Upper lobe of right lung (tissue), 1 donor: ENCODE measurements around the gene LHX4. TPM values are rescaled to one million over a fixed set of nuclear protein-coding genes. Genes with fewer than 3 reads are reported as not detected.

Source experiments
- ATAC-seq: fragments of 200-7000 bp; cut with Tn5 transposase; one replicate; pipeline ENCODE4 v1.9.1; 2020; ENCODE audit warnings: mild to moderate bottlenecking, moderate library complexity
- DNase-seq: peaks from one replicate; pipeline ENCODE4 v3.0.0-alpha.2; 2020
- H3K27ac ChIP-seq: fragments of 200-600 bp; one replicate; pipeline ENCODE4 v1.8.0; 2022
- H3K27me3 ChIP-seq: fragments of 200-600 bp; one replicate; pipeline ENCODE4 v1.8.0; 2022; ENCODE audit warnings: mild to moderate bottlenecking
- H3K36me3 ChIP-seq: fragments of 200-600 bp; one replicate; pipeline ENCODE4 v1.8.0; 2022
- H3K4me1 ChIP-seq: fragments of 200-600 bp; one replicate; pipeline ENCODE4 v1.8.0; 2022
- H3K4me3 ChIP-seq: fragments of 200-600 bp; one replicate; pipeline ENCODE4 v1.8.0; 2022; ENCODE audit warnings: mild to moderate bottlenecking
- H3K9me3 ChIP-seq: fragments of 200-600 bp; one replicate; pipeline ENCODE4 v1.8.0; 2022
- intact Hi-C: fragments of 100-400 bp; cut with DNase I; formaldehyde crosslinking; loops from one replicate; pipeline ENCODE4 v1.11.0; 2022
- total RNA-seq: library from RNA; stranded (reverse); fragmentation: NEBNext Ultra II Directional; extraction: Animal tissue kit (Norgen Biotek cat#: 25700); gene quantifications from one replicate; pipeline ENCODE4 v1.2.1, GENCODE V29; 2021
- TF ChIP-seq, protein P1 (sequence below): fragments of 200-600 bp; IDR thresholded peaks from one replicate; pipeline ENCODE4 v1.8.0; 2022; ENCODE audit warnings: antibody characterized with exemption
- donor health status: DM: no; HTN: yes; CAD: no; lungs with severe emphysema.

LHX4 gene
- total RNA-seq, 1 donor from 2014 or later: not detected

DNA sequence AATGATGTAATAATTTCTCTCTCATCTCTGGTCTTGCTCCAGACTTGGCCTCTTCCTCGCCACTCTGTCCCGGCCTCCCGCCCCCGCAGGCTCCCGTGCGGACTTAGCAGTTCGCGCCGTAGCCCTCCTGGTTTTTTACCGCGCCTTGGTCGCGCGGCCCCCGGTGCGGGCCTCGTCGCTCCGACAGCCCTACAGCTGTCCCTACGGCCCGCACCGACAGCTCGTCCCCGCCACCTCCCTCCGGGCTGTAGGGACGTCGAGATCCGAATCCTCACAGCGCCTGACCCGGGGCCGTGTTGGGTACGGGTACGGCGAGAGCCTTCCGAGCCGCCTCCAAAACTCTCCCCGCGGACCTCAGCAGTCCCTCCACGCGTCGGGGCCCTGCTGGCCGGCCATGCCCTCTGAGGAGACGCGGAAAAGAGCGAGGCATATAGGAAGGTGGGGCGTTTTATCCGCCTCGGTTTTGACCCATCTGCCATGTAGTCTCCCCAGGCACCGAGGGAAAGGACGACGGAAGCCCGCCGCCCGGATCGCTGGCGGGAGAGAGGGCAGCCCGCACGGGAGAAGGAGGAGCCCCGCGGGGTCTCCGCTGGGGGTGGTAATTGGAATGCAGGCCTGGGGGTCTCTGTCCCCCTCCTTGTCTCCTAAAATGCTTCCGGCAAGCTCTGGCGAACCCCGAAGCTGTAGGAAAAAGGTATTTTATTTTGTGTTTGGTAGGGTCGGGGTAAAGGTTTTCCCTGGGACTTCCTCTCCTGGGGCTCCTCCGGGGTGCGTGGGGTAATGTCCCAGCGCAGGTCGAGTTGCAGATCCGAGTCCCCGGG is 3.3 kb downstream of the LHX4 start:
- no peak for DNase-seq
- Histone ChIP-seq H3K9me3 (no peaks in the 10 kb centered on the region), H3K4me1 (peaks cover 53% of the 10 kb centered on the region), H3K27me3 (peaks cover 99% of the 10 kb centered on the region), H3K4me3 (no peak overlapping the region), H3K36me3 (no peaks in the 10 kb centered on the region), H3K27ac (no peak overlapping the region)
- TF ChIP-seq, protein P1, sequence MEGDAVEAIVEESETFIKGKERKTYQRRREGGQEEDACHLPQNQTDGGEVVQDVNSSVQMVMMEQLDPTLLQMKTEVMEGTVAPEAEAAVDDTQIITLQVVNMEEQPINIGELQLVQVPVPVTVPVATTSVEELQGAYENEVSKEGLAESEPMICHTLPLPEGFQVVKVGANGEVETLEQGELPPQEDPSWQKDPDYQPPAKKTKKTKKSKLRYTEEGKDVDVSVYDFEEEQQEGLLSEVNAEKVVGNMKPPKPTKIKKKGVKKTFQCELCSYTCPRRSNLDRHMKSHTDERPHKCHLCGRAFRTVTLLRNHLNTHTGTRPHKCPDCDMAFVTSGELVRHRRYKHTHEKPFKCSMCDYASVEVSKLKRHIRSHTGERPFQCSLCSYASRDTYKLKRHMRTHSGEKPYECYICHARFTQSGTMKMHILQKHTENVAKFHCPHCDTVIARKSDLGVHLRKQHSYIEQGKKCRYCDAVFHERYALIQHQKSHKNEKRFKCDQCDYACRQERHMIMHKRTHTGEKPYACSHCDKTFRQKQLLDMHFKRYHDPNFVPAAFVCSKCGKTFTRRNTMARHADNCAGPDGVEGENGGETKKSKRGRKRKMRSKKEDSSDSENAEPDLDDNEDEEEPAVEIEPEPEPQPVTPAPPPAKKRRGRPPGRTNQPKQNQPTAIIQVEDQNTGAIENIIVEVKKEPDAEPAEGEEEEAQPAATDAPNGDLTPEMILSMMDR: no peak
- intact Hi-C loops: no loop called here
- ATAC-seq: no peak

DNA sequence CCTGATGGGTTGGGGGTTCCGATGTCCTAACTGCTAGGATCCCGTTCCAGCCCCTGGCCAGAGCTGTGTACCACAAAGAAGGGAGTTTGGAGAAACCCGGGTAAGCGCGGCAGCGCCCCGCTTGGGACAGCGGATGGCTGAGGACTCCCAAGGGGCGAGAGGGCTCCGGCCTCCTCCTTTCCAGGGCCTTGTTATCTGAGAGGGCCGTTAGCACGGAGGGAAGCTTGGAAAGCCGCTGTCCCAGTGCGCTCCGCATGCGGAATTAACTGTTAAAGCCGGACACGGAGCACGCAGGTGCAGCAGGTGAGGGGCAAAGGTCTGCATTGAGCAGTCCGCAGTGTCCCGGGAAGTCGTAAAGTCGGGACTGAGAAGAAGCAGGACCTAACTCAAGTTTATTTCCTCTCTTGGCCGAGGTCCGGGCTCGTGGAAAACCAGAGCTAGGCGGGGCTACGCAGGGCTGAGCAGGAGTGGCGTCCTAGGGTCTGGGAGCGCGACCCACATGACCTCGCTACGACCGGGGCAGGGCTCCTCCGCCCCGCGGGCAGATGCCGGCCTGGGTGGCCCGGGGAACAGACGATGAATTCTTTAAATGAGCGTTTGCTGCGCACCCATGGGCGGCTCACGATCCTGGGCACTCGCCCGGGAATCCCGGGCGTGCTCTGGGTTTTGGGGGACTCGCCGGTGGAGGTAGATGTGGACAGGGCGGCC is 4.5 kb downstream of the LHX4 start:
- H3K4me3 ChIP-seq: no peak overlapping the region
- intact Hi-C loops: no loop called here

DNA sequence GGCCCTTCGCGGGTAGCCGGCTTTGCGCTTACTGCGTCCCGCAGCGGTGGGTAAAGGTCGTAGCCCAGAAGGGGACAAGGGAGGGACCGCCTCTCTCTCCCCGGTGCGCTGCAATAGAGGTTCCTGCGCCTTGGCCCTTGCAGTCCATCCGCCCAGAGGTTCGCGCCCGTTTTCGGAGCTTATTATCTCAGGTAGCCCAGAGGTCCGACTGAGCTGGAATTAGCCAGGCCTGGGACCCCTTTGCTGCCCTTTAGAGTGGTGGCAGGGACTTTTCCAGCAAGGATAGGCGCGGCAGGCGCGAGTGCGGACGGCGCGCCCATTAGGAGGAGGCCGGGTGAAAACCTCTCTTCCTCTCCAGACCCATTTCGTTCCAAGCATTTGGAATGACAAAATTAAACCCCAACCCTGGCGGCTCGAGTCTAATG is 5.0 kb downstream of the LHX4 start:
- H3K27ac ChIP-seq: no peak overlapping the region
- H3K9me3 ChIP-seq: no peaks in the 10 kb centered on the region
- no peaks in the 10 kb centered on the region for H3K36me3 ChIP-seq
- DNase-seq: no peak
- no peak for ATAC-seq
- intact Hi-C loops: no loop called here
- peaks cover 44% of the 10 kb centered on the region for H3K4me1 ChIP-seq
- peaks cover 100% of the 10 kb centered on the region for H3K27me3 ChIP-seq
- TF ChIP-seq, protein P1: no peak
- H3K4me3 ChIP-seq: no peak overlapping the region

More for the DNA sequence above, 4.5 kb downstream of the LHX4 start:
- peaks cover 45% of the 10 kb centered on the region for H3K4me1 ChIP-seq
- TF ChIP-seq, protein P1: no peak
- peaks cover 100% of the 10 kb centered on the region for H3K27me3 ChIP-seq
- ATAC-seq (no peak), DNase-seq (no peak)
- no peak overlapping the region for H3K27ac ChIP-seq
- H3K36me3 ChIP-seq: no peaks in the 10 kb centered on the region
- no peaks in the 10 kb centered on the region for H3K9me3 ChIP-seq

DNA sequence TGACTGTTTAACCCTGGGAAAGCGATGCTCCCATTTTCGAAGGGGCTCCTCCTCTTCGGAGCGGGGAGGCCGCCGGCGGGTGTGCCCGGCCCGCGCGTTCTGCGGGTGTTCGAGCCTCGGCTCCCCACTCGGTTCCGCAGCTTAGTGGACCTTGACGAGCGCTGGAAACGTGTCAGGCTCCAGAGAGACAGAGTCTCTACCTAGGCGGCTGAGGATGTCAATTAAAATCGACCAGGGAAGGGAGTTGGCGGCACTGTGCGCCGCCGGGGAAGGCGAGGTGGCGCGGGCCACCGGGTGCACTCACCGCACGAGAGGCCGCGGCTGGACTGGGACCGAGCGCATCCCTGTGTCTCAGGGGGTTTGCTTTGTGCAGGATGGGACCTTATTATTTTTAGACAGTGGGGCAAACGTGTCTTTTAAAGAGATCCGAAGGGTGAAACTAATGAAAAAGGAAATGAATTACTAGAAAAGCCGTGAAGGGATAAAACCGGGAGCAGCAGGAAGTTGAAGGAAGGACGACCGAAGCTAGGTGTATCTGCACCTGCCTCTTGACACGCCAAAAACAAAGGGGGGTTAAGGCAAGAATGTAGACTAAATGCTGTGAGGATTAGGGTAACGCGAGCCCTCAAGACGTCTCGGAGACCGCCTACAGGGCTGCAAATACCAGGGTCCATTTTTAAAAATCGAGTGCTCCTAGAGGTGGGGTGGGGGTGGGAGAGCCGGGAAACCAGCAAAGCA is 5.6 kb downstream of the LHX4 start:
- no peak for DNase-seq
- Histone ChIP-seq H3K27ac (no peak overlapping the region), H3K36me3 (no peaks in the 10 kb centered on the region), H3K4me1 (peaks cover 38% of the 10 kb centered on the region), H3K9me3 (no peaks in the 10 kb centered on the region), H3K4me3 (no peak overlapping the region), H3K27me3 (peaks cover 100% of the 10 kb centered on the region)
- intact Hi-C loops: no loop called here
- TF ChIP-seq, protein P1: no peak
- ATAC-seq: no peak

DNA sequence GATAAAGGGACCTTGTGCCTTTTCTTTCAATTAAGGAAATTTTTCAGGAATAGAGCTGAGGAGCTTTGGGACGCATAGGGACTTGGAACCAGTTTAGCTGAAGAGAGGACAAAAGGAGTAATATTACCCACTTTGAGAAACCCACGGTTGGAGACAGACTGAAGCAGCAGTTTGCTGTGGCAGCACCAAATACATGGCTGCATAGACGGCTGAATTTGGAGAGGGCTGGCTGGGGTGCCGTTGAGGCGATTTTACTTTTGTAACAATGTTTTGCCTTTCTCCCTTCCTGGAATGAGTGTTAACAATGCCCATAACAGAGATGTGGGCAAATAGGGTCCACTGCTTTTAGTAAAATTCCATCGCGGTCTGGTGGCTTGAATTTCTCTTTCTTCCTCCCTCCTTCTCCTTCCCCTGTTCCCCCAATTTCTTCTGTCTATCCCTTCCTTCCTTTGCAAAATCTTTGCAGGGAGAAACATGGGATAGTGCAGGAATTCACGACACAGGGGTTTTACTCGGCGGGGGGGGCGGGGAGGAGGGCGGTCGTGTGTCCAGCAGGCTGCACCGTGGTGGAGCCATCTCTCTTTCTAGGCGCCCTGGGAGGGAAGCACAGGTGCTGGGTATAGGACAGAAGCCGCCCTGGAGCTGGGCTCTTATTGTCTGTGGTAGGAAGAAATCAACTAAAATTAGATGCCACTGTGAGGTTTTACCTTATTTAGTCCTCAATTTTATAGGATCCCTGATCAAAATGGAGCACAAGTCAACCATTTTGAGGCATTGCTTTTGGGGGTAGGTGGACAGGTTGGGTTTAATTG is 6.8 kb downstream of the LHX4 start:
- Histone ChIP-seq H3K27ac (no peak overlapping the region), H3K27me3 (peaks cover 98% of the 10 kb centered on the region), H3K9me3 (no peaks in the 10 kb centered on the region), H3K4me3 (no peak overlapping the region), H3K36me3 (no peaks in the 10 kb centered on the region), H3K4me1 (peaks cover 26% of the 10 kb centered on the region)
- intact Hi-C loops: no loop called here
- ATAC-seq (no peak), DNase-seq (no peak)
- TF ChIP-seq, protein P1: no peak
